ENCODE data around the gene HYAL3.

DNA sequence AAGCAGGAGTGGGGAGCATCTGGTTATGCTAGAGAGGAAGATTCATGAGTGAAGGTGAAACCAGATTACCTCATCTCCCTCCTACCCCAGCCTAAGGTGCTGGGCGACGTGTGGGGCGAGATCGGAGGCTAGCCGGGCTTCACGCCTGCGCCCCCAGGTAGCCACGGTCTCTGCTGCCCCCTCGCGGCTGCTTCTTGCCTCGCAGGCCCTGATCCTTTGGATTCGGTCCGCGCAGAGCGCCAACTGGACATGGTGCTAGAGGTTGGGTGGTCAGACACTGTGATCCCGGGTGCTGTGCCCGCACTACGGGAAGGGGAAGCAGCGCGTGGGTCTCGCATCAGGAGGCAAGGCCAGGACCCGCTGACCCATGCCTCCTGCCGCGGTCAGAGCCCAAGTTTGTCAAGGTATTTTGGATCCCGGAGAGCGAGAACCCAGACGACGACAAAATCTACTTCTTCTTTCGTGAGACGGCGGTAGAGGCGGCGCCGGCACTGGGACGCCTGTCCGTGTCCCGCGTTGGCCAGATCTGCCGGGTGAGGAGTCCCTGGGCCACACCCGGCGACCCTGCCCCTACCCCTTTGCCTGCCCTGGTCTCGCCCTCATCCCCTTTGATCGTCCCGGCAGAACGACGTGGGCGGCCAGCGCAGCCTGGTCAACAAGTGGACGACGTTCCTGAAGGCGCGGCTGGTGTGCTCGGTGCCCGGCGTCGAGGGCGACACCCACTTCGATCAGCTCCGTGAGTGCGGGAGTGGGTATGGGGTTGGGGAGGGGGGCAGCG is 26.1 kb downstream of the HYAL3 start:
- no peak for TF ChIP-seq GATA2 (IDR thresholded peaks at IDR 0.05; ENCODE audit: low read depth, low read length)
- TF ChIP-seq GATA3 (IDR thresholded peaks at IDR 0.05; ENCODE audit: low read depth, low read length): no peak

Data from SH-SY5Y (cell line).